Anterior cingulate cortex (tissue), 58 donors: ENCODE data around the gene PPP2R5E.
"Not testable (repeated sequence)": the region's sequence is repeated elsewhere in the genome, so short reads cannot be mapped to it uniquely, and the experiment has no call there.

ENCODE experiments used
- DNase-seq, 58 donors: peaks; one replicate each; lab custom pipeline; 2025; lab: John Stamatoyannopoulos, UW

PPP2R5E gene

DNA sequence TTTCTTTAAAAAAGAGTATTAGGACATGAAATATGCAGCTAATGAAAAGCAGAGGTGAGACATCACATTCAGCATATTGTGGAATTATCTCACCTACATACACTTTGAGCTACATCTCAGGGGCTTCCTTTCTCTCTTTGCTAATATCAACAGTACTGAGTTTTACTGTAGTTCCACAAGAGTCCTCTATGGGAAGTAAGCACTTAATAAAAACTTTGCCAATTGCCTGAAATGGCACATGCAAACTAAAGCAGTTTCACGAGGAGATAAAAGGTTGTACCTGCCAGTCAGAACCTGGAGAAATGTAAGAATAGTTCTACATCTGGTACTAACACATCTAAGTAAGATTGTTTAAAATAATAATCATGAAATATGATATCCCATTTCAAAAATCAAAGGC lies 150.9 kb downstream of the PPP2R5E start:
- DNase-seq, result no peak

DNA sequence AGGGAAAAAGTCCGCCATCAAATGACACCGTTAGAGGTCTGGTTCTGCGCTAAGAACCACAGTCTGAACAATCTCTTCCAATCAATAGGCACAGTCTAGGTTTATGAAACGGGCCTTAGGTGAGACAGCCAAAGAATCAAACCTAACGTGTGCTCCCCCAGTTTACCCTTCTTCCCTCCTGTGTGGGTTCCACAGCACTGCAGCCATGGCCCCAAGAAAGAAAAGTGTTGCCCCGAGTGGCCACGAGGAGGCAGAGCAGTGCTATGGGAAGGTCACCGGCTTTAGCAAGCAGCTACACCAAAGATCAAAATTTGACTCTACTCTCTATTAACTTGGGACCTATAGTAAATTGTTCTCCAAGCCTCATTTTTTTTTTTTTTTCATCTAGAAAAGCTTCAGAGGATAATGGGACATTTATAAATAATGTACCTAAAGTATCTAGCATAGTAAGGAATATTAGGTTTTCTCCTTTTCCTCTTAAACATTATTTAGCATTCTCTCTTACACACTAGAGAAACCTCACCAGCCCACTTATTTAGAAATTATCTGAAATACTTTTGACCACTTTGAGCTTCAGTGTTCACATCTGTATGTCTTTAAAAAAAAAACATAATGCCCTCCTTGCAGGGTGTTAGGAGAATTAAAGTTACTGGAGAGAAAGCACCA lies 154.3 kb downstream of the PPP2R5E start:
- DNase-seq, result peak in 39 of 58 donors; percentile 1 to 52 (median 16)

DNA sequence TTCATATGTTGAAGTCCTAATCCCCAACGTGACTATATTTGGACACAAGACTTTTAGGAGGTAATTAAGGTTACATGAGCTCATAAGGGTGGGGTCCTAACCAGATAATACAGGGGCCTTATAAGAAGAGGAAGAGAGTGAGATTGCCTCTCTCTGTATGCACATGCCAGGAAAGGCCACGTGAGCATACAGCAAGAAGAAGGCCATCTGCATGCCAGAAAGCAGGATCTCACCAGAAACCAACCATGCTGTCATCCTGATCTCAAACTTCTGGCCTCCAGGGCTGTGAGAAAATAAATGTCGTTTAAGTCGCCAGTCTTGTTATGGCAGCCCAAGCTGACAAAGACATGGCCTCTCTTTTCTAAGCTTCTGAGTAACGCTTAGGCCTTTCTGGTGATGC lies 155.5 kb downstream of the PPP2R5E start:
- DNase-seq, result no peak

DNA sequence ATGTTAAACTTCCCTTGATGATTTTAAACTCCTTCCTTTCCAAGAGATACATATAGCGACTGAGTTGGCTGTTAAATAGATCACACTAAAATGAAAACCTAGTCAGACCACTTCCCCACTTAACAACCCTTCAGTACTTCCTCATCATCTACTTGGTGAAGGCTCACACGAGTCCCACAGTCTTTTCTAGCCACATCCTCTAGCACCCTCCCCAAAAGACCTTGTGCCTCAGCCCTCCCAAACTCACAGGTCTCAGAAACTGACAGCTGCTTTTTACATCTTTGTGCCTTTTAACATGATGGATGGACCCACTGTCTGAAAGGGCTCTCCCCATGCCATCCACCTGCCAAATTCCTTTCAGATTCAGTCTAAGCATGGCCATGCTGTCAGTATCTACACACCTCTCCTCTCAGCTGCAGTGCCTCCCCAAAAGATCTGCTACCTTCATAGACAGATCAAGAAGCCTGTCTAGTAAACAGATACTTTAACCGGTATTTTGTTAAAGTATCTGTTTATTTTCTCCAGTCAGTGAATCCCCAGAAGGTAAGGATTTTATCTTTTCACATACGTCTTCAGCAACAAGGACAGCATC lies 159.3 kb downstream of the PPP2R5E start:
- no peak for DNase-seq

DNA sequence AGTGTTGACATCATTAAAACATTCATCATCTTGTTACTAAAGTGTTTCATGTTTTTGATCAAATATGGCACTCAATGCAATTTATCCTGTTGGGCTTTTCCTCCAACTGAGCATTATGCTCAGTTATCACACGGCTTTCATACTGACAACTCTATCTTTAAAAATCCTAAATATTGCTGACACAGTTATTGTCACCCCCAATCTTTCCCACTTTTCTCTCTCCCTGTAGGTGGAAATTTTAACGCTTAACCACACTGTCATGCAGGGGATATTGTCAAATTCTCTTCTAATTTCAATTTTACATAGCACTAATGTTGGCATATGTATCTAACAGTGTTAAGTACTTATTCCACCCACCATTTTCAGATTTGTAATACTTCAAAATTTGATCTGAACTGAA lies 164.7 kb downstream of the PPP2R5E start:
- DNase-seq, result no peak

DNA sequence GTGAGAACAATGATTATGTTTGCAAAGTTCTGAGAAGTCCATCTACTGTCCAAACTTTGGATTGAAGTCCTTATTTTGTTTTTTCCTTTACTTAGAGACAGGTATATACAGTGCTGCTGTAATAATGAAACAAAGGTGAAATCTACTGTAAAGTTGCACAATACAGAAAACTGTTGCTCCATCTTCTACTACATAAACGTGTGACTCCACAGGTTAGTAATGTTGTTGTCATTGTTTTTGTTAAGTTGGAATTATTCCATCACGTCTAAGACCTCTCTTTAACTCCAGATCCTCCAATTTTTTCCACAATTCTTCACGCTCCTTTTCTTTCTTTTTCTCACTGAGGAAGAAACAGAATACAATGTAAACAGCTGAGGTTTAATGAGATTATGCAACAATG lies 167.4 kb downstream of the PPP2R5E start:
- DNase-seq, result no peak

DNA sequence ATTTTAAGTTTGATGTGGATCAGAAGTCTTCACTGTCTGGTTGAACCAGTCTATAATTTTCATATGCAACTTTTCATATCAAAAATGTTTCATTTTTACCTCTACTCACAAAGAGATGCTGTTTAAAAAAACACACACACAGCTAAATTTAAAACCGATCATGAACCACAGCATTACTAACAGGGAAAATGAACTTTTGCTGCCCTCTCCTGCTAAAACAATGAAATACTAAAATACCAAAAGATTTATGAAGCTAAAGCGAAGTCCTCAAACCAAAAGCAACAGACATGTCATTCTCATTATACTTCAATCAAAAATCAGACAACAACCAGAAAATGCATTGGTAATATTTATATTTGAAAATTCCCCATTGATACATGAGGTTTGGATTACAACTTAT lies 171.6 kb downstream of the PPP2R5E start:
- not testable (repeated sequence) for DNase-seq

DNA sequence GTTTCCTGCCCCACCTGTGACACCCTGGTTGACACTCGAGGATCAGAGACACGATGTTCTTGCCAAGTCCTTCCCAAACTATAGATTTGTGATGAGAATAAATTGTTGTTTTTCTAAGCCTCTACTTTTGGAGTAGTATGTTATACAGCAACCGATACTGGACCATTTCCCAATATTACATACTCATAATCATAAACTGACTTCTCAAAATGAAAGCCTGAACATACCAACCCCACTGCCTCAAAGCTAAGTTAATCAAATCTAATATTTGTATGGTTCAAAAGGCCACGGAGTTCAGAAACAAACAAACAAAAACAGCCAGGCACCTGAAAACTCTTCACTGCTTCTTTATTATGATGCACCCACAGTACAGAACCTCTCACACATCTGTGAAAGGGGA lies 172.1 kb downstream of the PPP2R5E start:
- DNase-seq, result no peak

DNA sequence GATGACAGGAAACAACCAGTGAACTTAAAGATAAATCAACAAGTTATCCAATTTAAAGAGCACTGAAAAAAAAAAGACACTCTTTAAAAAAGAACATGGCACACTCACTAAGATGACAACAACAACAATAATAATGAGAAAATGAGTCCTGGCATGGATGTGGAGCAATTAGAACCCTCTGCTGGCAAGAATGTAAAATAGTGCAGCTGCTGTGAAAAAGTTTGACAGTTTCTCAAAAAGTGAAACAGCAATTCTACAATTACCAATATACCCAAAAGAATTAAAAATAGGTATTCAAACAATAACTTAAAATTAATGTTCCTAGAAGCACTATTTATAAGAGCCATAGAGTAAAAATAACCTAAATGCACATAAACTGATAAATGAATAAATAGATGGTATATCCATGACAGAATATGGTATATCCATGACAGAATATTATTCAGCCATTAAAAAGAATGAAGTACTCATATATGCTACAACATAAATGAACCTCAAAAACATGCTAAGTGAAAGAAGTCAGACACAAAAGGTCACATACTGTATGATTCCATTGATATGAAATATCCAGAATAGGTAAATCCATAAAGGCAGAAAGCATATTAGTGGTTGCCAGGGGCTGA lies 175.3 kb downstream of the PPP2R5E start:
- DNase-seq, result no peak

DNA sequence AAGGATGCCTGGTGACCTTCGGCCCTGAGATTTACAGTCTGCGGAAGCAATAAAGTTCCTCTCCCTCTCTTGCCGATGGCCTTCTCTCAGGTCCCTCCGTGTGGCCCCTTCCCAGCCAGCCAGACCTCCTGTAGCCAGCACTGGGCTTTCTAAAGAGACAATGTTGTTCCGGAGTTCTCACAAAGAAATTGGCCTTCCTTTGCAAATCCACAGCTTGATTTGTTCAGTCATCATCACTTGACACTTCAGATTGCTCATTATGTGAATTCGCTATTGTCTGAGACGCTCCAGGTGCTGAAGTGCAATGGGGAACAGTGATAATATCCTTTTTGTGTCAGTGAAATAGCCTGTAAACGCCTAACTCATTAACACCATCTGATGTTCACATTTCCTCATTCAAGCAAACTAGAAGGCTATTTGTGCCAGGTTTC lies 180.8 kb downstream of the PPP2R5E start:
- DNase-seq, result no peak

DNA sequence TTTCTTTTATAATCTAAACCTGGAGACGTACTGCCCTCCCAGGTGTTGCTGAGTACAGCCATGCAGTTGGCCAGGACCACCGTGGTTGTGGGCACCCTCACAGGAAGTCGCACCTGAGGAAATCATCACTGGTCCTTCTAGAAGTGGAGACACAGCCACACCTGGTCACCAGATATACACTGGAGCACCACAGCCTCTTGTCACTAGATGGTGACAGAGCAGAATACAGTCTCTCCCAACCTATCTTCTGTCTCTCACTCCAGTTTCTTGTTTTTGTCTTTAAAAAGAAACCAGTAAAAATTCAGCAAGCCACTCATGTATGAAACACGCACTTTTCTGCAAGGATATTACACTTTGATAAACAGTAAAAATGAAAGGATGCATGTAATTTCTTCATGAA lies 181.4 kb downstream of the PPP2R5E start:
- no peak for DNase-seq

DNA sequence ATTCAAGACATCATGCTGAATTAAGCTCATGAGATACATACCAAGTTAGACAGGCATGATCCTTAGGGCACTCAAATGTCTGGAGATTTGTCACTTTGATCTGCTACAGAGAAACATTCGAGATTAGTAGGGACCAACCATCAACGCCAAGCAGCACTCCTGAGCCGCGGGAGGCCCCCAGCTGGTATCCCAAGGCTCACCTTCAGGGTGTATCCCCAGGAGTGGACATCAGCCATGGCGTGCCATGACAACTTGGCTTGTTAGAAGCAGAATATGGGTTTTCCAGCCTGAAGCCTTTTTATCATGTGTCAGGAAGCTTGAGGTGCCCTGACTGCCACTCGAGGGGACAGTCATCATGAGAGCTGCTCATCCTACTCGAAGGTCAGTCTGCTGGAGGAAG lies 185.3 kb downstream of the PPP2R5E start:
- DNase-seq, result no peak

DNA sequence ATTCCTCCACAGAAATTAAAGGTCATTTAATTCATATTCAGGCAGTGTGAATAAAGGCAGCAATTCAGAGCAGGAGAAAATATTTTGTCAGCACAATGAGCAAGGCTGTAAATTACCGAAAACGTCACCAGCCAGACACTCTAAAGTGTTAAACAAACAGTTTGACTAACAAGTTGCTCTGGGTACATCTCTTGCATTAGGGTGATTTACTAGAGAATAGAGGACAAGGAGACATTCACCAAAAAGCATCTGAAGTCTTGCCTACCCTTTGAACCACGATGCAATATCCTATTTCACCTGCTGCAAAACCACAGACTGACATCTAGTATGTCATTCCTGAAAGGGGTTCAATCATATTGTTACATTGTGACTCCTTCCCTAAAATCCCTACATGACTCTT lies 197.4 kb downstream of the PPP2R5E start:
- DNase-seq, result no peak

DNA sequence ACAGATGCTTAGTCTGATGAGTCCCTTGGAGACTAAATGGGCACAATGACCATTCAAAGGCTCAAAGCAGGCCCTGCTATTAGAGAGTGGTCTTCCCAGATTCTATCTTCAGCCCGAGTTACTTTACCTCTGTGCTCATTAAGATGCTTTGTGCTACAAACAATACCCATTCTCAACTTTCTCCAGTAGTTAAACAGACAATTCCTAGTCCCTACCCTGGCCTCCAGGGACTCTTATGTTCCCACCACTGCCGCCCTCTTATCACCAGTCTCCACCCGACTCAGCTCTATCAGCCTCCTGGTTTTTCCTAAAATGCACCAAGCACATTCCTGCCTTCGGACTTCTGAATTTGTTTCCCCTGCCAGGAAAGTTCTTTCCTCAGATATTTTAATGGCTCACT lies 198.8 kb downstream of the PPP2R5E start:
- no peak for DNase-seq

DNA sequence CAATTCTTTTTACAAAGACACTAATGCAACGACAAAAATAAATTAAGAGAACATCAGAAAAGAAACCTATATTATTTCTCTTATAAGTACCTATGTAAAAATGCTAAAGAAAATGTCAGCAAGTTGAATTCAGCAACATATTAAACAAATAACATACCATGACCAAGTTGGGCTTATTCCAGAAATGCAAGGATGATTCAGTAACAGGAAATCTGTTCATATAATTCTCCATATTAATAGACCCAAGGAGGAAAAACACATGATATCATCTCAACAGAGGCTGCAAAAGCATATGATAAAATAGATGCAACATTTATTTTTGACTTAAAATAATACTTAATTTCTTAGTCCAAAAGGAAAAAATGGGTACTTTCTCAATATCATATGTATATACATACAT lies 199.3 kb downstream of the PPP2R5E start:
- DNase-seq, result no peak

DNA sequence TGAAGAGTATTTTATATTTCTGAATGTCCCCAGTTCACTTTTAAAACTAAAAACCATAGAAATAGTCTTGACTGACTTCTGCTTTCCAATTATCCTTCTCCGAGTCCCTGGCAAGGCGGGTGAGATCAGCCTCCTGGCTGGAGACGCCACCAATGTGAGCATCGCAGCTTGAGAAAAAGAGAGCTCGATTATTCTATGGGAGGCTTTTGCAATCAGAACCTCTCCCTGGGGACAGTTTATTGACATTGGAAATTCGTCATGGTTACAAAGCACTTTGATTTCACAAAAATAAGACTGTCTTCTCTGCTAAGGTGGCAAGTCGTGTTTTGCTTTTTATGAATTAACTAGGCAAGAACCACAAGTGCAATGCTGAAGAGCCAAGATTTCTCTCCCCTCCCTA lies 200.8 kb downstream of the PPP2R5E start:
- DNase-seq, result no peak

DNA sequence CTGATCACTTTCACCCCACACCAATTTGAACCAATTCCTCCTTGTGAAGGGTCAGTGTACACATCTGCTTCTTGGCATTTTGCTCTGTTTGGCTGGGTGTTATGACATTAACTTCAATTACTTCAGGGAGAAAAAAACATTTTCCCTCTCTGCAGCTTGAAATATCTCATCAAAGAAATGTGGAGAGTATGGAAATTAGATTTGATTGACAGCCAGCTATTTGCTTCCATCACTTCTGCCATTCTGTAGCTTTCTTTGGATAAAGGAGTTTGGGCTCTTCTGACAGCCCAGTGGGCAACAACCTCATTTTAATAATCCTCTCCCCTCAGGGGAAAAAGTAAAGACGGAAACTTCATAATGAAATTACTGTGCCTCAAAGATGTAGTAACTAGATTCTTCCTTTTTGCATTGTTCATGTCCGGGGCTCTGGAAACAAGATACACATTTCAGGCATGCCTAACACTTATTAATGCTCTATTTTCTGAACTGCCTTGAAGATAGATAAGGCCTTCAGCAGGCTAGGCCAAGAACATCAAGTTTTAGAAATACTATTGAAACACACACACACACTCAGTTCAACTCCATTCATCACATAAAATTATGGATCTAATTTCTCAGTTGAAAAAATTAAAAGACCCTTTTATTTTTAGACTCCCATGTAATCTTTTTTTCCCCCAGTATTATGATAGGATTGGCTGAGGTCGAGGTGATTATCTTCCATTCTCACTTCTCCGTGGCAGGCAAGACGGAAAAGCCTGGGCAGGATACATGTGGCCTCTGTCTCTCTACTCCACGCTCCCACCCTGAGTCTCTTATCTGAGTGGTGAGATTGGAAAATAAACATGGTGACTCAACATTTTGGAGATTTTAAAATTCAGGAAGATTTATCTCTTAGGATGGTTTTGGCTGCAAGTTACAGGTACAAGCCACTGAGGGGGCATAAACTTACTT lies 214.1 kb downstream of the PPP2R5E start:
- no peak for DNase-seq

DNA sequence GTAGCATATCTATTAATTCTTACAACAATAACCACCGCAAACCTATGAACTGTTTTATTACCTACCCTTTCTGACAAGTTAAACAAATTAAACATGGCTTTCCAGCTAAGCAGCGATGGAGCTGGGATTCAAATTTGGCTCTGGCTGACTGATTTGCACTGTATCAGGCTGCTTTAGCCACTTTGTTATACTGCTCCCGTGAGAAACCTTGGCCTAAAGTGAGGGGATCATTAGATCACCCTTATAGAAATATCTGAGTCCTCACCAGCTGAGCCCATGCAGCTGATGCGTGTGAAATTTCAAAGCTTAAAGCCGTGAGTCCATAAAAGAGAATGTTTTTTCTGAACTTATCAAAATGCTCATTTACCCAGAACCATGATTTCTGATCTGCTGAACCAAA lies 216.3 kb downstream of the PPP2R5E start:
- DNase-seq, result no peak

DNA sequence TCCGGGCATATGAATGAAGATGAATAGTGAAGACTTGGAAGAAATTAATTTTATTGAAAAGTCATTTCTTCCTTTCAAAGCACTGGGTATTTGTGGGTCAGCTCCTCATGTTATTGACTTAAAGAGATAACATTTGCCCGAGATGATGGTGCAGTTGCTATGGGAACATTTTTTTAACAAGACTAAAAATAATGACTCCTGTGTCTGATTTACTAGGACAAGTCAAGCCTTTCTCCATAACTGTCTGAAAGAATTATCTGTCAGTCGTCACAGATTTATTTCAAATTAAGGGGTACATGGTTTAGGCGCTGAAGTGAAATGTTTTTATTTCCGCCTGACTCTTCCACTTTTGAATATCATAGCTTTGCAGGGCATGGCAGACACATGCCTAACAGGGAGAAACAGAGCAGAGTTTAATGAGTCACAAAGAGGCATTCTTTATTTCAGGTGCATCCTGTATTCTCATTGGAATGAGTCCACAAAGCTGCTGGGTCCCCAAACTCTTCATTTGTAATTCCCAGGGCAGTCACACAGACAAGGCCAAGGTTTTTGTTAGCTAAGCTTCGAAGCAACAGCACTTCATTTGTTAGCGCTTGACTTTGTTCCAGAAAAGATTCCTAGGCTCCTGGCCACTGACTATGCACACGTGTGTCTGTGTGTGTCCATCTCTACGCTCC lies 220.1 kb downstream of the PPP2R5E start:
- no peak for DNase-seq

DNA sequence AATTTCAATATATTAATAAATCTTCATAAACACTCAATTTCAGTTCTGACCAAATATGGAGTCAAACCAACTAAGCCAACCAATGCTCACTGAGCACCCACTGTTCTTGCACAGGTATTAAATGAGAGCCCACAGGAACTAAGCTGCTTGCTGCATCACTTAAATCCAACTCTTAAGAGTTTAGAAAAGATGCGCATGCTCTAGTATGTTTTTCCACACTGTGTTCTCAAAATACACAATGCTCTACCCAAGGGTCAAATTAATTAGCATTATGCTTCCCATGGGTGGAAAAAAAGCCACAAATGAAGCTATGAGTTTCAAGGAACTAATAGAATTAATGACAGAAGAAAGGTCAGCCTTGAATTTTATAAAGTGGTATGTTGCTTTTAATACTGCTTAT lies 220.7 kb downstream of the PPP2R5E start:
- DNase-seq, result no peak
